HCT116 (cell line): ENCODE data around the gene FGF10. TPM values are rescaled to one million over a fixed set of nuclear protein-coding genes. Genes with fewer than 3 reads are reported as not detected.

ENCODE experiments used
- ATAC-seq: fragments of 200-7000 bp; cut with Tn5 transposase; 2 replicates; pipeline ENCODE4 v1.9.1; 2020; ENCODE audit warnings: mild to moderate bottlenecking, moderate library complexity
- BruUV-seq: library from RNA; stranded (reverse); fragments of 400-500 nt; replicated peaks from 2 replicates; lab custom pipeline; 2021; lab: Mats Ljungman, UMichigan
- CTCF ChIA-PET: fragments of 300-600 bp; sonication (Branson Sonifier 250); formaldehyde crosslinking; loops from one replicate; lab custom pipeline; 2021; ENCODE audit warnings: antibody characterized with exemption; lab: Charles Lee
- POLR2A ChIA-PET: fragments of 300-600, 350-600 bp; sonication (Branson Sonifier 250); formaldehyde crosslinking; loops from one replicate; lab custom pipeline; 2021; ENCODE audit warnings: antibody characterized with exemption; lab: Charles Lee
- RAD21 ChIA-PET, 2 experiments: fragments of 300-600 bp; sonication (Branson Sonifier 250); formaldehyde crosslinking; loops; one replicate each; lab custom pipeline; 2023; ENCODE audit warnings: low total read pairs in 2 of 2; ENCODE audit not compliant: uncharacterized antibody in 2 of 2, unreplicated experiment in 2 of 2, low non-redundant PET in 1 of 2; lab: Charles Lee
- DNase-seq: peaks from one replicate; pipeline ENCODE4 v3.0.0-alpha.2; 2010; ENCODE audit warnings: low read depth, low spot score
- H2AFZ ChIP-seq: fragments of 200-600 bp; shearing (Covaris generic), sonication (generic); 2 replicates; pipeline ENCODE4 v1.6.1; 2017; ENCODE audit warnings: low read depth, mixed run types, mixed read lengths, antibody characterized with exemption, low read length; ENCODE audit not compliant: poor library complexity, severe bottlenecking
- H3K27ac ChIP-seq: 2 replicates; pipeline ENCODE4 v1.5.1; 2012; ENCODE audit warnings: low read depth, low read length
- H3K27me3 ChIP-seq: fragments of 200-600 bp; sonication (generic); 2 replicates; pipeline ENCODE4 v1.6.1; 2016; ENCODE audit warnings: mixed run types, low read length, mixed read lengths; ENCODE audit not compliant: insufficient read depth
- H3K36me3 ChIP-seq, 2 experiments: fragments of 200-500 bp in 1 of 2; fragments of 200-600 bp in 1 of 2; sonication (Bioruptor generic) in 1 of 2; sonication (generic) in 1 of 2; 2 replicates each; pipeline versions ENCODE4 v1.5.1 to v1.6.1; 2014 to 2016; ENCODE audit warnings: low read length in 2 of 2, inconsistent platforms in 1 of 2, mixed read lengths in 1 of 2, mixed run types in 1 of 2; ENCODE audit not compliant: insufficient read depth in 2 of 2, control insufficient read depth in 1 of 2
- H3K4me1 ChIP-seq, 2 experiments: fragments of 200-600 bp in 1 of 2; sonication (generic) in 1 of 2; 2 replicates each; pipeline versions ENCODE4 v1.5.1 to v1.6.1; 2012 to 2017; ENCODE audit warnings: low read length in 2 of 2, inconsistent platforms in 1 of 2, mild to moderate bottlenecking in 1 of 2, mixed read lengths in 1 of 2, mixed run types in 1 of 2, moderate library complexity in 1 of 2; ENCODE audit not compliant: insufficient read depth in 2 of 2, control insufficient read depth in 1 of 2
- H3K4me2 ChIP-seq: fragments of 200-600 bp; sonication (generic); 2 replicates; pipeline ENCODE4 v1.6.1; 2017; ENCODE audit warnings: mixed run types, low read length, mixed read lengths
- H3K4me3 ChIP-seq, 2 experiments: fragments of 200-600 bp in 1 of 2; sonication (generic) in 1 of 2; replicated peaks in 1 of 2; 2 replicates each; pipeline ENCODE4 v1.5.1; 2011 to 2016; ENCODE audit warnings: low read length in 2 of 2, control low read depth in 1 of 2, low read depth in 1 of 2, mild to moderate bottlenecking in 1 of 2, mixed read lengths in 1 of 2, mixed run types in 1 of 2
- H3K79me2 ChIP-seq: fragments of 200-600 bp; sonication (generic); 2 replicates; pipeline ENCODE4 v1.6.1; 2017; ENCODE audit warnings: mild to moderate bottlenecking, mixed run types, low read length, moderate library complexity, mixed read lengths; ENCODE audit not compliant: insufficient read depth
- H3K9ac ChIP-seq: fragments of 200-600 bp; sonication (generic); 2 replicates; pipeline ENCODE4 v1.6.1; 2016; ENCODE audit warnings: low read length, mixed read lengths
- H3K9me2 ChIP-seq: fragments of 200-600 bp; sonication (generic), shearing (Covaris generic); 2 replicates; pipeline ENCODE4 v1.6.1; 2017; ENCODE audit warnings: mixed run types, mild to moderate bottlenecking, moderate library complexity; ENCODE audit not compliant: insufficient read depth
- H3K9me3 ChIP-seq, 2 experiments: fragments of 200-500 bp in 1 of 2; fragments of 200-600 bp in 1 of 2; sonication (Bioruptor generic) in 1 of 2; sonication (generic) in 1 of 2; 2 replicates each; pipeline ENCODE4 v1.6.1; 2014 to 2017; ENCODE audit warnings: low read length in 2 of 2, mixed read lengths in 2 of 2, inconsistent platforms in 1 of 2, low read depth in 1 of 2, mild to moderate bottlenecking in 1 of 2, mixed run types in 1 of 2, moderate library complexity in 1 of 2; ENCODE audit not compliant: control insufficient read depth in 1 of 2, insufficient read depth in 1 of 2
- H4K20me1 ChIP-seq: fragments of 200-600 bp; sonication (generic), shearing (Covaris generic); 2 replicates; pipeline ENCODE4 v1.6.1; 2017; ENCODE audit warnings: mixed run types, mild to moderate bottlenecking, moderate library complexity; ENCODE audit not compliant: insufficient read depth
- ATF3 ChIP-seq: IDR thresholded peaks from 2 replicates; pipeline ENCODE4 v1.6.1; 2012
- EGR1 ChIP-seq: IDR thresholded peaks from 2 replicates; pipeline ENCODE4 v1.6.1; 2012; ENCODE audit warnings: low read depth
- ELF1 ChIP-seq: IDR thresholded peaks from 2 replicates; pipeline ENCODE4 v1.6.1; 2012; ENCODE audit warnings: low read depth, borderline replicate concordance
- JUND ChIP-seq: IDR thresholded peaks from 2 replicates; pipeline ENCODE4 v1.6.1; 2012
- MAX ChIP-seq: IDR thresholded peaks from 2 replicates; pipeline ENCODE4 v1.6.1; 2012
- POLR2A ChIP-seq: IDR thresholded peaks from 2 replicates; pipeline ENCODE4 v1.7.0; 2011; ENCODE audit warnings: borderline replicate concordance; ENCODE audit not compliant: insufficient read depth, insufficient read length; ENCODE audit errors: extremely low read depth
- POLR2AphosphoS5 ChIP-seq: IDR thresholded peaks from 2 replicates; pipeline ENCODE4 v1.6.1; 2011; ENCODE audit warnings: mild to moderate bottlenecking, low read depth, low read length, moderate library complexity
- REST ChIP-seq: IDR thresholded peaks from 2 replicates; pipeline ENCODE4 v1.6.1; 2012; ENCODE audit warnings: low read depth
- SP1 ChIP-seq: IDR thresholded peaks from 2 replicates; pipeline ENCODE4 v1.6.1; 2012; ENCODE audit warnings: low read depth
- TCF7L2 ChIP-seq: IDR thresholded peaks from 2 replicates; pipeline ENCODE4 v1.7.0; 2011; ENCODE audit warnings: borderline replicate concordance, inconsistent platforms; ENCODE audit not compliant: insufficient read depth, insufficient read length; ENCODE audit errors: extremely low read depth
- intact Hi-C: fragments of 100-400 bp; cut with micrococcal nuclease; formaldehyde crosslinking; loops from 2 replicates; pipeline ENCODE4 v1.10.0; 2022
- total RNA-seq: library from RNA; stranded (reverse); gene quantifications from one replicate; pipeline ENCODE4 v1.2.1, GENCODE V29; 2021; ENCODE audit not compliant: unreplicated experiment

FGF10 gene
- total RNA-seq, 1 experiment from 2014 or later: not detected

GRCh38 chr5:44387921-44388320 lies 1.3 kb downstream of the FGF10 start:
- Histone ChIP-seq H3K27ac (no peak overlapping the region), H3K4me1 (no peaks in the 10 kb centered on the region), H3K9me3 (no peaks in the 10 kb centered on the region), H3K4me3 (no peak overlapping the region), H3K4me2 (no peak overlapping the region), H4K20me1 (no peaks in the 10 kb centered on the region), H2AFZ (no peak overlapping the region), H3K36me3 (no peaks in the 10 kb centered on the region), H3K9ac (no peak overlapping the region), H3K79me2 (no peaks in the 10 kb centered on the region), H3K9me2 (no peaks in the 10 kb centered on the region), H3K27me3 (peaks cover 7% of the 10 kb centered on the region; the same call in 1 of the 2 replicates)
- ATAC-seq: no peak
- no TSS peak for BruUV-seq
- CTCF ChIA-PET: no interaction called here
- POLR2A ChIA-PET: no interaction called here
- TF ChIP-seq ATF3: no peak
- TF ChIP-seq SP1: no peak
- TF ChIP-seq EGR1: no peak
- no peak for TF ChIP-seq POLR2A
- no peak for TF ChIP-seq JUND
- RAD21 ChIA-PET: no interaction called here
- DNase-seq: no peak
- intact Hi-C loops: no loop called here

- no TSS peak for BruUV-seq
These were observed 1.8 kb downstream of the FGF10 start for GRCh38 chr5:44387406-44387805.

More at GRCh38 chr5:44387406-44387805, 1.8 kb downstream of the FGF10 start:
- Histone ChIP-seq H3K79me2 (no peaks in the 10 kb centered on the region), H3K4me2 (no peak overlapping the region), H3K9me2 (no peaks in the 10 kb centered on the region), H3K9me3 (no peaks in the 10 kb centered on the region), H3K4me1 (no peaks in the 10 kb centered on the region), H4K20me1 (no peaks in the 10 kb centered on the region), H3K4me3 (no peak overlapping the region), H2AFZ (no peak overlapping the region), H3K36me3 (no peaks in the 10 kb centered on the region), H3K9ac (no peak overlapping the region), H3K27me3 (peaks cover 7% of the 10 kb centered on the region; the same call in 1 of the 2 replicates), H3K27ac (no peak overlapping the region)
- intact Hi-C loops: no loop called here
- ChIA-PET CTCF (no interaction called here), RAD21 (no interaction called here), POLR2A (no interaction called here)
- TF ChIP-seq POLR2AphosphoS5: no peak
- TF ChIP-seq TCF7L2: no peak
- no peak for TF ChIP-seq ELF1
- no peak for TF ChIP-seq MAX
- no peak for TF ChIP-seq REST
- ATAC-seq (no peak), DNase-seq (no peak)
